SJCRH30 (cell line): Measurements from ENCODE around the gene CDH4. TPM values are rescaled to one million over a fixed set of nuclear protein-coding genes. Genes with fewer than 3 reads are reported as not detected.

Source experiments
- DNase-seq, 2 experiments: peaks; one replicate each; pipeline ENCODE4 v3.0.0-alpha.2; 2015 to 2020
- H3K27ac ChIP-seq: fragments of 250-450 bp; sonication (Bioruptor Pico); 2 replicates; pipeline ENCODE4 v1.5.1; 2020; ENCODE audit warnings: mild to moderate bottlenecking, moderate library complexity
- H3K27me3 ChIP-seq: fragments of 250-450 bp; sonication (Bioruptor Pico); 2 replicates; pipeline ENCODE4 v1.5.1; 2020; ENCODE audit warnings: mild to moderate bottlenecking, moderate library complexity
- H3K36me3 ChIP-seq: fragments of 250-450 bp; sonication (Bioruptor Pico); 2 replicates; pipeline ENCODE4 v1.5.1; 2020; ENCODE audit warnings: mild to moderate bottlenecking, moderate library complexity
- H3K4me1 ChIP-seq: fragments of 250-450 bp; sonication (Bioruptor Pico); 2 replicates; pipeline ENCODE4 v1.5.1; 2020; ENCODE audit warnings: mild to moderate bottlenecking, moderate library complexity
- H3K4me3 ChIP-seq: fragments of 250-450 bp; sonication (Bioruptor Pico); 2 replicates; pipeline ENCODE4 v1.5.1; 2020; ENCODE audit warnings: mild to moderate bottlenecking, moderate library complexity
- H3K9me3 ChIP-seq: fragments of 250-450 bp; sonication (Bioruptor Pico); replicated peaks from 2 replicates; pipeline ENCODE4 v1.5.1; 2020; ENCODE audit warnings: mild to moderate bottlenecking, moderate library complexity
- total RNA-seq: library from RNA; depleted of rRNA; stranded (reverse); fragments of >200 nt; shearing (Covaris generic); gene quantifications from 2 replicates; pipeline ENCODE4 v1.2.3, GENCODE V29; 2014

Gene CDH4
- total RNA-seq, 1 experiment from 2014 or later = 0.06 TPM

DNA sequence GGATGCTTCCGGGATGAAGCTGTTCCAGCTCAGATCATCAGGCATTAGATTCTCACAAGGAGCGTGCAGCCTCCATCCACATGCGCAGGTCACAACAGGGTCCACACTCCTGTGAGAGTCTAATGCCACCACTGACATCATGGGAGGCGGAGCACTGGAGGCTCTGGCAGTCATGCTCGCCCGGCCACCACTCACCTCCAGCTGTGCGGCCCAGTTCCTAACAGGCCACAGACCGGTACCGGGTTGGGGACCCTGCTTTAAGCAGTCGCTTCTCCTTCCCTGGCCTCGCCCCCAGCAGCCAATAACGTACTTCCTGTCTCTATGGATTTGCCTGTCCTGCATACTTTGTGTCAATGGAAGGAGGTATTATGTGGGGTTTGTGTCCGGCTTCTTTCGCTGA lies 576.8 kb downstream of the CDH4 start:
- Histone ChIP-seq H3K27ac (no peak overlapping the region), H3K27me3 (peaks cover 33% of the 10 kb centered on the region), H3K4me1 (no peaks in the 10 kb centered on the region), H3K36me3 (no peaks in the 10 kb centered on the region), H3K4me3 (no peak overlapping the region), H3K9me3 (no peaks in the 10 kb centered on the region)
- no peak for DNase-seq

DNA sequence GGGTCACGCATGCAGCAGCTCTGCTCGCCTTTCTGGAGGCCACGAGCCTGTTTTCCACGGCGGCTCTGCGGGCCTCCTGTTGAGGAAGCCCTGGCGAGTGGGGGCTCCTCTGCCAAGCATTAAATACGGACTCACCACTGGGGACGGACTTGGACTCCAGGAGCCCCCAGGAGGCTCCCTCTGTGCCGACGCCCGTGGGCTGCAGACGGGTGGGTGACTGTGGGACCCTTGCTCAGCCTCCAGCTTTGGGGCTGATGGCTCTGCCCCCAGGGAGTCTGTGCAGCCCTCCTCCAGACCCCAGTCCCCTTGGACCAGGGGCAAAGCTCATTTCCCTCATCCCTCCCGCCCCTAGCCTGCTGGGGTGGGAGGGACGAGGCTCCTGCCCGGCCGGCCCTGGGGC lies 577.5 kb downstream of the CDH4 start:
- Histone ChIP-seq H3K27me3 (peaks cover 38% of the 10 kb centered on the region), H3K4me1 (no peaks in the 10 kb centered on the region), H3K27ac (no peak overlapping the region), H3K9me3 (no peaks in the 10 kb centered on the region), H3K4me3 (no peak overlapping the region), H3K36me3 (no peaks in the 10 kb centered on the region)
- DNase-seq = no peak

DNA sequence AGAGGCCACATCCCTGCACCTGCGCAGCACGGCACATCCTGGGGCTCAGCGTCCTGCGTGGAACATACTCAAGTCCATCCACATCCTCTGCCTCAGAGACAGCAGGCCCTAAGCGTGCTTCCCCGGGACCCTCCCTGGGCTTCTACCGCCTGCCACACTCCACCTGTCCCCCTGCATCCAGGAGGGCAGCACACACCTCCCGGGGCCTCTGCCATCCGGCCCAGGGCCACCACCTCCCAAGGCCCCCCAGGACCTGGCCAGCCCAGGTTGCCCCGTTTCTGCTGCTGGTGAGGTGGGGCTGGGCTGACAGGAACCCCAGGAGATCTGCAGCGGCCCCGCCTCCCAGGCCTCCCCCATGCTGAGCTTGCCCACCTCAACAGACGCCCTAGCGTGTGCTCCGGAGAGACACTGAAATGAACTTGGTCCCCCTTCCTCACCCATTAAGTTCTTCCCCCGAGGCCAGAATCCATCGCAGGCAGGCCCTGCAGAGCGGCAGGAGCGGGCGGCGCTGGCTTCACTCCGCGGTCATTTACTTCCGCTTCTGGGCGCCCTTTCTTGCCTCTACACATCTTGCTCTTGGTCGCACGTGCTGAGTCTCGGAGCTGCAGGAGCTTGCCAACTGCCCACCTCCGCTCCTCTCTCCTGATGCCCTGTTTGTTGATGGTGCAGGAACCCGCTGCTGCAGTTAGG lies 578.3 kb downstream of the CDH4 start:
- no peak for DNase-seq
- no peaks in the 10 kb centered on the region for H3K36me3 ChIP-seq
- no peaks in the 10 kb centered on the region for H3K9me3 ChIP-seq
- no peak overlapping the region for H3K27ac ChIP-seq
- no peak overlapping the region for H3K4me3 ChIP-seq
- H3K27me3 ChIP-seq = peaks cover 47% of the 10 kb centered on the region
- H3K4me1 ChIP-seq = no peaks in the 10 kb centered on the region

DNA sequence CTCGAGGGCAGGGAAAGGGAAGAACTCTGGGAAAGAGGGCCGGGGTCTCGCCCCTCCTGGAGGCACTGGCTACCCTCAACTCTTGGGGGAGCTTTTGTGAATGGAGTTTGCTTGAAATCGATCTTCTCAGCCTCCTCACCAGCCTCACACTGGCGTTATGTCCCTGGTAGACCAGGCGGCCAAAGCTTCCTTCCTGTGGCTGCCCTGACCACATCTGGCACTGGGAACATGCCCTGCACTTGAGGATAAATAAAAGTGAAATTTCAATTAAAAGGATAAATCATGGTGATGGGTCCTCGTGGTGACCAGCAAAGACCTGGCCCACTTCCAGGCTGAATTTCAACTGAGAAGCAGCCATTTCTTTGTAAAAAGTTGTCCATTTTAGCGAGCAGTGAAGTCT lies 578.9 kb downstream of the CDH4 start:
- Histone ChIP-seq H3K4me1 (no peaks in the 10 kb centered on the region), H3K9me3 (no peaks in the 10 kb centered on the region), H3K27me3 (peaks cover 51% of the 10 kb centered on the region), H3K27ac (no peak overlapping the region), H3K36me3 (no peaks in the 10 kb centered on the region), H3K4me3 (no peak overlapping the region)
- no peak for DNase-seq

DNA sequence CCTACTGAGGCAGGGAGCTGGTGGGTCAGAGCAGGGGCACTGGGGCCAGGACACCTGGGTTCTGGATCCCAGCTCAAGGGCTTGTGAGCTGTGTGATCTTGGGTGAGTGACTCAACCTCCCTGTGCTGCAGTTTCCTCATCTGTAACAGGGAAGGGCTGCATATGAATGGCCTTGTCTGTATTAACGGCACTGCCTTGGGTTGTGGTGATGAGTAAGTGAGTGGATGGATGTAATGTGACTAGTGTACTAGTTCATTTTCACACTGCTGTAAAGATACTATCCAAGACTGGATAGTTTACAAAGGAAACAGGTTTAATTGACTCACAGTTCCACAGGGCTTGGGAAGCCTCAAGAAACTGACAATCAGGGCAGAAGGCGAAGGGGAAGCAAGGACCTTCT lies 580.1 kb downstream of the CDH4 start:
- H3K27me3 ChIP-seq = peaks cover 59% of the 10 kb centered on the region
- no peaks in the 10 kb centered on the region for H3K36me3 ChIP-seq
- H3K27ac ChIP-seq = no peak overlapping the region
- DNase-seq = no peak
- no peaks in the 10 kb centered on the region for H3K4me1 ChIP-seq
- no peaks in the 10 kb centered on the region for H3K9me3 ChIP-seq
- no peak overlapping the region for H3K4me3 ChIP-seq

DNA sequence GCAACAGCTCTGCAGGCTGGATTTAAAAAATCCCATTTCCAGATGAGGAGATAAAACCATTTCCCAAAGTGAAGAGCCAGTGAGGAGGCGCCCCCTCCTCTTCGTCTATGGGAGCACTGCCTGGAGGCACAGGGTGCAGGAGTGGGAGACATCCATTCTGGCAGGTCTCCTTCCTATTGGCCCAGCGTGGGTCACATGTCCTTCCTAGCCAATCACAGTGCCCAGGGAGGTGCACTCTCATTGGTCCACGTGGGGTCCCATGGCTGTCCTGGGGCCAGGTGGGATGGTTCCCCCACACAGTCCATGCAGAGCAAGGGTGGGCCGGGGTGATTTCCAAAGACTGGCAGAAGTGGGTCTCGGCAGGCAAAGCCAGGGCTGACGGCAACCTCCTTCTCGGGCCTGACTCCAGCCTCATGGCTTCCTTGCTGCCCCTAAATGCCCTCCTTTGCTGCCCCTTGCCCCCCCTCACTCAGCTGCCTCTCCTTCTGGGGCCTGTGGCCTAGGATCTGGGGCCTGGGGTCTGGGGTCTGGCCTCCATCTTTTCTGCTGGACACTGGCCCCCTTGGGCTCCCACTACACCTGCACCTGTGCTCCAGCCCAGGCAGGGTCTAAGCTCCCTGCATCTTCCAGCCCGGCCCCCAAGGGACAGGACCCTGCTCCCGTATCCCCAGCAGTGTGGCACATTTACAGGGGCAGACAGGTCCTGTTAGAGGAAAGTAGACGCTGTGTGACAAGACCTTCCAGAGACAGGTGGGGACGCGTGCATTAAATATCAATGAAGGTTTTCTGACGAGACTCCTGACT lies 581.9 kb downstream of the CDH4 start:
- Histone ChIP-seq H3K4me1 (no peaks in the 10 kb centered on the region), H3K27me3 (peaks cover 64% of the 10 kb centered on the region), H3K27ac (no peak overlapping the region), H3K9me3 (no peaks in the 10 kb centered on the region), H3K4me3 (no peak overlapping the region), H3K36me3 (no peaks in the 10 kb centered on the region)
- DNase-seq = no peak

DNA sequence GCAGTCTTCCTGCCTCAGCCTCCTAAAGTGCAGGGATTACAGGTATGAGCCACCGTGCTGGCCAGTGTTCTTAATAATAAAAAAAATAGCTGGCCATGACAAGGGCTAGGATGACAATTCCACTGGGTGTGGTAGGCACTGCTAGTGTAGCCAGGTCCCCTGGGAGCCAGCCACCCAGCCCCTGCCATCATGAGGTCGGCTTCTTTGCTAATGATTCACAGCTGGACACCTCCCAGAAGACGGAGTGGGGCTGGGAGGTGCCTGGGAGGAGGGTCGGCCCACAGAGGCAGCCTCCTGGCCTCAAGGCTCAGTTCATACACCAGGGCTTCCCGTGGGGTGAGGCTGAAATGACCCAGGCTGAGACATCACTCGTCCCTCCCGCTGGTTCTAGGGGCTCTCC lies 583.2 kb downstream of the CDH4 start:
- Histone ChIP-seq H3K4me1 (no peaks in the 10 kb centered on the region), H3K36me3 (no peaks in the 10 kb centered on the region), H3K4me3 (no peak overlapping the region), H3K27ac (no peak overlapping the region), H3K27me3 (peaks cover 63% of the 10 kb centered on the region), H3K9me3 (no peaks in the 10 kb centered on the region)
- no peak for DNase-seq

DNA sequence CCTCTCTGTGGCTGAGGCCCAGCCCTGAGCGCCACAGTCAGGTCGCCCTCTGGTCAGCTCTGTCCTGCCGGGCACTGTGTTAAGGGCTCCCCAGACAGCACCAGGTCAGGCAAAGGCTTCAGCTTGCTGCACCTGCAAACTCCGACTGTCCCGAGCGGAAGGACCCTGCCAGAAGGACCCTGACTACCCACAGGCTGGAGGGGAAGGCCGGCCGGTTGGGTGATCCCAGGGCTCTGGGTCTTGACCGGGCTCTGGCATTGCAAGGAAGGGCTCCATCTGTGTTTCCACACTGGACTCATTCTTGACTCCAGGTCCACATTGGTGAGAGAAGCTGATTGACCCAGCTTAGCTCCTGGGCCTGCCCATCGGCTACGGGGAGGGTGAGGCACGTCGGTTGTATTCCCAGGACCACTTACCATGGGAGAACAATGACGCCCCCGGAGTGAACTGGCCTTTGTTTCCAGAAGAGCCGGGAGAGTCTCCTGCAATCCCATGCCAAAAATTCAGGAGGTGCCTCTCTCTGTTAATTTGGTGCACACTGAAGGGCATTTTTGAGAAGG lies 583.8 kb downstream of the CDH4 start:
- no peak for DNase-seq
- Histone ChIP-seq H3K4me1 (no peaks in the 10 kb centered on the region), H3K27me3 (peaks cover 57% of the 10 kb centered on the region), H3K9me3 (no peaks in the 10 kb centered on the region), H3K4me3 (no peak overlapping the region), H3K36me3 (no peaks in the 10 kb centered on the region), H3K27ac (no peak overlapping the region)

DNA sequence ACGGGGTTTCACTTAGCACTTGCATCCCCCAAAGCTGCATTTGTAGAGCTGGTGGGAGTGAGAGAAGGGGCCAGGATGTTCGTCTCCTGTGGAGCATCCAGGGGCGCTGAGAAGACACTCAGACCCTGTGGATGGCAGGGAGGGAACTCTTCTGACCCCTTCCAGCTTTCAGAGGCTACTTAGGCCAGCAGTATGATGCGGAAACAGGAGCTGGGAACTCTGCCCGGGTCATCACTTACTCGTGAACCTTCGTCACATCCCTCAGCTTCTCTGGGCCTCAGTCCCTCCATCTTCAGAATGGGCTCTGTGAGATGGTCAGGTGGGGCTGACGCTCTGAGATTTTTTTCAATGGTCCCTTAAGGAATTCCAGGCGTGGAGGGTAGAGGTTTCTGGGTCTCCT lies 585.1 kb downstream of the CDH4 start:
- H3K36me3 ChIP-seq = no peaks in the 10 kb centered on the region
- no peaks in the 10 kb centered on the region for H3K9me3 ChIP-seq
- H3K4me1 ChIP-seq = no peaks in the 10 kb centered on the region
- no peak overlapping the region for H3K27ac ChIP-seq
- DNase-seq = no peak
- no peak overlapping the region for H3K4me3 ChIP-seq
- peaks cover 44% of the 10 kb centered on the region for H3K27me3 ChIP-seq

DNA sequence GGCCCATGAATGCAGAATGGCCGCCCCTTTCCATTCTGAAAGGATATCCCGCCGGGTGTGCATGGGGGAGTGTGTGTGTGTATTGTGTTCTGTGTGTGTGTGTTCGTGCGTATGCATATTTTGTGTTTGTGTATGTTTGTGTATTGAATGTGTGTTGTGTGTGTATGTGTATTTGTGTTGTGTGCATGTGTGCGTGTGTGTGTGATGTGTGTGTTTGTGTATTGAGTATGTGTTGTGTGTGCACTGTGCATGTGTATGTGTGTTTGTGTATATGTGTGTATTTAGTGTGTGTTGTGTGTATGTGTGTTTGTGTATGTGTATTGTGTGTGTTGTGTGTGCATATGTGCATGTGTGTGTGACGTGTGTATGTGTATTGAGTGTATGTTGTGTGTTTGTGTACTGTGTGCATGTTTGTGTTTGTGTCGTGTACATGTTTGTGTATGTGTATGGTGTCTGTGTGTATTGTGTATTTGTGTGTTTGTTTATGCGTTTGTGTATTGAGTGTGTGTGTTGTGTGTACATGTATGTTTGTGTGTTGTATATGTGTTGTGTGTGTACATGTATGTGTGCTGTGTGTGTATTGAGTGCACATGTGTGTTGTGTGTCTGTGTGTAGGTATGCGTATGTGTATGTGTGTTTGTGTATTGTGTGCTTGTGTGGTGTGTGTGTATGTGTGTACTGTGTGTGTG lies 587.3 kb downstream of the CDH4 start:
- H3K27me3 ChIP-seq = peaks cover 35% of the 10 kb centered on the region
- no peaks in the 10 kb centered on the region for H3K9me3 ChIP-seq
- H3K27ac ChIP-seq = no peak overlapping the region
- no peaks in the 10 kb centered on the region for H3K36me3 ChIP-seq
- H3K4me1 ChIP-seq = no peaks in the 10 kb centered on the region
- no peak overlapping the region for H3K4me3 ChIP-seq
- DNase-seq = no peak

DNA sequence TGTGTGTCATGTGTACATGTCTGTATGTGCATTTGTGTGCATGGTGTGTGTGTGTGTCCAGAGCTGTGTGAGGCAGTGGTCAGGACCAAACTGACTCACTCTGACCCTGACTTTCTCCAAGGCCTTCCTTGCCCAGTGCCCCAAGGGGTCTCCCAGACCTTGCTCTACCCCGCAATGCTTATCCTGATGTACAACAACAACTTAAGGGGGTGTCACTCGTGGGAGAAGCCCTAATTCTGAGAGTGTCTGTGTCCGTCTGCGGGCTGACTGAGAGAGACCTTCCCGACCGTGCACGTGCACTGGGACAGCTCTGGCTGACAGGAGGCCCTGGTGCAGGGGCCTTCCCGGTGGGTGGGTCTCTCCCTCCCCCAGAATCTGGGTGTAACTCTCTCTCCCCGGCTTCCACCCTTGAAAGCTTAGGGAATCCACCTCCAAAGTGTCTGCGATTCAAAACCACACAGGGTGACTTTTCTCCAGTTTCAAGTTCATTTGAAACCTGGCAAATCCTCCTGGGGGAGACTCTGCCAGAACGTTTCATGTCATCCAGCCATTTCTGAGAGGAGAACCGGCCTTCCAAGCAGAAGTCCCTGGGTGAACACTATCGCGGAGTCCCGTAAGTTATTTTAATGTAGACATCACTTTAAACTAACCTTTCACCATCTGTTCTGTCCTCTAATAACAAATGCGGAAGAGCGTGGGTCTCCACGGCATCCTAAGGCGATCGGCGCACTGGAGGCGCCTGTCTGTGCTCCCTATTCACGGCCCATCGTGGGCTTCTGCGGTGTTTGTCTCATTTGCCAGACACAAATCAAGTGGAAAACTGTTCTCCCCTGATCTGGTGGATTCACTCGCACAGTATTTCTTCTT lies 588.1 kb downstream of the CDH4 start:
- H3K4me3 ChIP-seq = no peak overlapping the region
- peaks cover 35% of the 10 kb centered on the region for H3K27me3 ChIP-seq
- H3K36me3 ChIP-seq = no peaks in the 10 kb centered on the region
- H3K4me1 ChIP-seq = no peaks in the 10 kb centered on the region
- no peak overlapping the region for H3K27ac ChIP-seq
- H3K9me3 ChIP-seq = no peaks in the 10 kb centered on the region
- DNase-seq = no peak

DNA sequence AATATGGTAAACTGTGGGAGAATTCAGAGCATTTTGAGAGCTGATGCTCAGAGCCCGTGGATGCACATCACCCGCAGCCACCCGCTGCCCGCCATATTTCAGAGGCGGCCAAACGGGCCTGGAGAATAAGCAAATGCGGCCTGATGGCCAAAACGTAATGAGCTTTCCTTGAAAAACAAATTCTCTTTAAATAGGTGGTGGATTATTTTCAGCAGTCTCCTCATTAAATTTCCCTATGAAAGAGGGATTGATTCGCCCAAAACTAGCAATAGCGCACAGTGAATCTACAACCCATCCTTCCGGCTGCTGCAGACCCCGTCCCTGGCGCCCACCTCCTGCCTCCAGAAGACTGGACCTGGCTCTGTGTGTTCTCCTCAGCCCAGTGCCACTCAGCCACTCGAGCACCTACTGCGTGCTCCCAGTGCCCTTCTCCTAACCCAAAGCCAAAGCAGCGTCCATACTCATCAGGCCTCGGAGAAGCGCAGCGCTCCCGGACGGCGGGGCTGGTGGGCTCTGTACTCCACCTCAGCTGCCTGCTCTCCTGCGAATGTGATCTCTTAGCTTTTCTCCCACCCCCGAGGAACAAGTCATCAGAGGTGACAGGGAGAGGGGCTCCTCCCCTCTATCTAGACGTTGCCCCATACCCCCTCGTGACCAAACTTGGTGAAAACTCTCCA lies 588.9 kb downstream of the CDH4 start:
- no peaks in the 10 kb centered on the region for H3K4me1 ChIP-seq
- no peak overlapping the region for H3K4me3 ChIP-seq
- no peak overlapping the region for H3K27ac ChIP-seq
- no peak for DNase-seq
- no peaks in the 10 kb centered on the region for H3K9me3 ChIP-seq
- no peaks in the 10 kb centered on the region for H3K36me3 ChIP-seq
- peaks cover 37% of the 10 kb centered on the region for H3K27me3 ChIP-seq

DNA sequence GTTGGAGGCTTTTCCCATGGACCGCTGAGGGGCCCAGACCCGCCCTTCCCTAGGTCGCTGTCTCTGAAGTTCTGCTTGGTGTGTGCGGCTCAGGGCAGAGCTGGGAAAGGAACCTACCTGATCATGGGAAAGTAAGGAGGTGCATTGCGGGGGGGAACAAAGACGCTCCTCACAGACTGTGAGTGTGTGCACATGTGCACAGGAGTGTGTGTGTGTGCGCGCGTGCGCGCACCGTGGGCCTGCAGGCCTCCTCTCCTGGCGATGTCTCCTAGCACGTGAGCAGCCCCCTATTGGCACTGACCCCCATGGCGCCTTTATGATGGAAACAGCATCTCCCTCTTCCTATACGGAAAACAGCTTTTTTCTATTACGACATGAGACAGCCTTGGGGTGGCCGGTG lies 589.5 kb downstream of the CDH4 start:
- no peak for DNase-seq
- Histone ChIP-seq H3K4me1 (no peaks in the 10 kb centered on the region), H3K27me3 (peaks cover 37% of the 10 kb centered on the region), H3K4me3 (no peak overlapping the region), H3K9me3 (no peaks in the 10 kb centered on the region), H3K27ac (no peak overlapping the region), H3K36me3 (no peaks in the 10 kb centered on the region)

DNA sequence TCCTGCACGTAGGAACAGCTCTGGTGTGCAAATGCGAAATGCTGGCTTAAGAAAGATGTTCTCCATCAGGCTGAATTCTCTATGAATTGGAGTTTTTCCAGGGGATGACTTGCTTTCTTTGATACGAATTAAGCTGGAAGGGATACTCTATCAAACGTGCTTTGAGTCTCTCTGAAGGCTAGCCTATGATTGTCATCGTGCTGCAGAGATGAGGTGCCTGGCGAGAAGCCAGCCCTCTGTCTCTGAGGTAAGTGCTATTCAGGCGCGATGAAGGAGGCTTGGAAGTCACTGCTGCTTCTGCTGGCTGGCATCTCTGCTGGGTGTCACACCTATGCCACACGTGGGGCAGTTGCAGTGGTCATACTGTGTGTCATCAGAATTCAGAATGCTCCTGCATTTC lies 589.9 kb downstream of the CDH4 start:
- Histone ChIP-seq H3K4me1 (no peaks in the 10 kb centered on the region), H3K27me3 (peaks cover 37% of the 10 kb centered on the region), H3K4me3 (no peak overlapping the region), H3K36me3 (no peaks in the 10 kb centered on the region), H3K9me3 (no peaks in the 10 kb centered on the region), H3K27ac (no peak overlapping the region)
- DNase-seq = no peak
